NB4 (cell line): Measurements from ENCODE around the gene MDM4.

Source experiments
- DNase-seq: peaks from one replicate; pipeline ENCODE4 v3.0.0; 2010; ENCODE audit warnings: low read depth
- H3K4me3 ChIP-seq: one replicate; pipeline ENCODE4 v1.5.1; 2011; ENCODE audit warnings: mild to moderate bottlenecking, low read depth, low read length, moderate library complexity
- CTCF ChIP-seq: IDR thresholded peaks from one replicate; pipeline ENCODE4 v1.5.1; 2012; ENCODE audit warnings: low read depth, low read length
- MAX ChIP-seq: IDR thresholded peaks from 2 replicates; pipeline ENCODE4 v1.6.1; 2011; ENCODE audit warnings: low read depth, low read length
- MYC ChIP-seq: IDR thresholded peaks from 2 replicates; pipeline ENCODE4 v1.6.1; 2011; ENCODE audit warnings: low read depth, low read length
- POLR2A ChIP-seq: IDR thresholded peaks from 2 replicates; pipeline ENCODE4 v1.6.1; 2011; ENCODE audit warnings: mild to moderate bottlenecking; ENCODE audit not compliant: insufficient read length; ENCODE audit errors: extremely low read depth

The MDM4 gene

GRCh38 chr1:204576422-204576821, 60.2 kb downstream of the MDM4 start:
- TF ChIP-seq MYC (no peak), CTCF (no peak), POLR2A (no peak), MAX (no peak)
- no peak overlapping the region for H3K4me3 ChIP-seq
- DNase-seq, result no peak

GRCh38 chr1:204577794-204578478, 61.7 kb downstream of the MDM4 start:
- TF ChIP-seq CTCF (no peak), POLR2A (no peak), MAX (no peak), MYC (no peak)
- no peak overlapping the region for H3K4me3 ChIP-seq
- DNase-seq, result no peak

- no peak overlapping the region for H3K4me3 ChIP-seq
- TF ChIP-seq MAX (no peak), CTCF (no peak), MYC (no peak), POLR2A (no peak)
- DNase-seq, result peak; percentile 58
These were observed 62.9 kb downstream of the MDM4 start for GRCh38 chr1:204578867-204579664.

GRCh38 chr1:204579681-204580080, 63.5 kb downstream of the MDM4 start:
- DNase-seq, result no peak
- TF ChIP-seq MYC, result no peak
- no peak for TF ChIP-seq MAX
- TF ChIP-seq CTCF, result no peak
- no peak for TF ChIP-seq POLR2A
- no peak overlapping the region for H3K4me3 ChIP-seq

- no peak for DNase-seq
- no peak for TF ChIP-seq CTCF
- no peak for TF ChIP-seq MYC
- TF ChIP-seq MAX, result no peak
- no peak for TF ChIP-seq POLR2A
- no peak overlapping the region for H3K4me3 ChIP-seq
These were observed 64.7 kb downstream of the MDM4 start for GRCh38 chr1:204580862-204581261.
